Measurements from ENCODE around the gene CAPN13.

The CAPN13 gene

GRCh38 chr2:30807249-30807648 lies at the start of gene CAPN13:
TSS of gene CAPN13 (minus strand) at chr2:30807446. CDS start at chr2:30787325, 20,121 bp downstream.
- no peak within 1 kb of the TSS for H3K4me3 ChIP-seq (ENCODE audit: low read depth, low read length)
- TF ChIP-seq CTCF (conservative IDR thresholded peaks at IDR 0.05; ENCODE audit: low read depth, low read length): no peak
- DNase-seq (ENCODE audit: low read depth): no peak

GRCh38 chr2:30847841-30848240 lies 40.6 kb upstream of the CAPN13 start:
- DNase-seq (ENCODE audit: low read depth): no peak
- TF ChIP-seq CTCF (conservative IDR thresholded peaks at IDR 0.05; ENCODE audit: low read depth, low read length): no peak
- no peak overlapping the region for H3K4me3 ChIP-seq (ENCODE audit: low read depth, low read length)

GRCh38 chr2:30847329-30847728 lies 40.1 kb upstream of the CAPN13 start:
- TF ChIP-seq CTCF (conservative IDR thresholded peaks at IDR 0.05; ENCODE audit: low read depth, low read length): no peak
- DNase-seq (ENCODE audit: low read depth): no peak
- no peak overlapping the region for H3K4me3 ChIP-seq (ENCODE audit: low read depth, low read length)

- H3K4me3 ChIP-seq (ENCODE audit: low read depth, low read length): no peak overlapping the region
- DNase-seq (ENCODE audit: low read depth): no peak
- no peak for TF ChIP-seq CTCF (conservative IDR thresholded peaks at IDR 0.05; ENCODE audit: low read depth, low read length)
These were observed 21.3 kb upstream of the CAPN13 start for GRCh38 chr2:30828586-30828985.

GRCh38 chr2:30826916-30827315 lies 19.7 kb upstream of the CAPN13 start:
- no peak overlapping the region for H3K4me3 ChIP-seq (ENCODE audit: low read depth, low read length)
- DNase-seq (ENCODE audit: low read depth): no peak
- TF ChIP-seq CTCF (conservative IDR thresholded peaks at IDR 0.05; ENCODE audit: low read depth, low read length): no peak

- TF ChIP-seq CTCF (conservative IDR thresholded peaks at IDR 0.05; ENCODE audit: low read depth, low read length): no peak
- H3K4me3 ChIP-seq (ENCODE audit: low read depth, low read length): no peak overlapping the region
- no peak for DNase-seq (ENCODE audit: low read depth)
These were observed 19.2 kb upstream of the CAPN13 start for GRCh38 chr2:30826481-30826880.

GRCh38 chr2:30823452-30823851 lies 16.2 kb upstream of the CAPN13 start:
- H3K4me3 ChIP-seq (ENCODE audit: low read depth, low read length): no peak overlapping the region
- DNase-seq (ENCODE audit: low read depth): no peak
- no peak for TF ChIP-seq CTCF (conservative IDR thresholded peaks at IDR 0.05; ENCODE audit: low read depth, low read length)

Data from choroid plexus epithelial cell (primary cell).